Left colon (tissue), 2 donors: ENCODE measurements around the gene FBXL5. TPM values are rescaled to one million over a fixed set of nuclear protein-coding genes. Genes with fewer than 3 reads are reported as not detected.
"Not testable (repeated sequence)": the region's sequence is repeated elsewhere in the genome, so short reads cannot be mapped to it uniquely, and the experiment has no call there.

Source experiments
- ATAC-seq: fragments of 200-7000 bp; cut with Tn5 transposase; one replicate; pipeline ENCODE4 v1.9.1; 2020; ENCODE audit warnings: mild to moderate bottlenecking, moderate library complexity
- DNase-seq, 2 donors: peaks; one replicate each; pipeline ENCODE4 v3.0.0-alpha.2; 2020
- intact Hi-C, 2 donors: fragments of 100-400 bp; cut with DNase I in 1 of 2; cut with micrococcal nuclease in 1 of 2; formaldehyde crosslinking; loops; one replicate each; pipeline versions ENCODE4 v1.11.2 to v1.14.0; 2022; cut with DNase I, micrococcal nuclease
- total RNA-seq, 2 donors: library from RNA; stranded (reverse); fragmentation: NEBNext Ultra II Directional; extraction: Animal tissue kit (Norgen Biotek cat#: 25700); gene quantifications; one replicate each; pipeline ENCODE4 v1.2.1, GENCODE V29; 2021
- donor health status: DM: no; HTN: no; CAD: no.
- donor health status: DM: yes; HTN: yes; CAD: no.

The FBXL5 gene
- total RNA-seq, 2 donors from 2014 or later, result 48.2 to 59.2 TPM

DNA sequence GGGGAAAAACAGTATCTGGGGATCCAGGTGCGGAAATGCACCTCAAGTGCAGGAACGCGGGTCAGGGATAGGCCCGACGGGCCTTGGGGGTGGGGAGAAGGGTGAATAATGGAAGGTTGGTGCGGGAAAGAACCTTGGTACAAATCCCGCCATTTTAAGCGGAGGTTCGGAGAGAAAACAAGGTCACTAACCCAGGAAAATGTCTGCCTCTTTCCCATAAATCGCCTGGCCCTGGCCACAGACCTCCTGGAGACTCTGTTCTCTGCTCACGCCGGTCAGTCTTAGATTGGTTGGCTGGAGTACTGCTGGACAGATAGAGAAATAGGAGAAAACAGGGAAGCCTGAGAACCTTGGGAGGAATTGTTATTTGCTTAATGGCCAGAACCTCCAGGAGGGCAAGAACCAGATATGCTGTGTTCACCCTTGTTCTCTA, 897 bp upstream of the FBXL5 start:
- intact Hi-C loops, result no loop called here
- DNase-seq (no peak), ATAC-seq (no peak)

DNA sequence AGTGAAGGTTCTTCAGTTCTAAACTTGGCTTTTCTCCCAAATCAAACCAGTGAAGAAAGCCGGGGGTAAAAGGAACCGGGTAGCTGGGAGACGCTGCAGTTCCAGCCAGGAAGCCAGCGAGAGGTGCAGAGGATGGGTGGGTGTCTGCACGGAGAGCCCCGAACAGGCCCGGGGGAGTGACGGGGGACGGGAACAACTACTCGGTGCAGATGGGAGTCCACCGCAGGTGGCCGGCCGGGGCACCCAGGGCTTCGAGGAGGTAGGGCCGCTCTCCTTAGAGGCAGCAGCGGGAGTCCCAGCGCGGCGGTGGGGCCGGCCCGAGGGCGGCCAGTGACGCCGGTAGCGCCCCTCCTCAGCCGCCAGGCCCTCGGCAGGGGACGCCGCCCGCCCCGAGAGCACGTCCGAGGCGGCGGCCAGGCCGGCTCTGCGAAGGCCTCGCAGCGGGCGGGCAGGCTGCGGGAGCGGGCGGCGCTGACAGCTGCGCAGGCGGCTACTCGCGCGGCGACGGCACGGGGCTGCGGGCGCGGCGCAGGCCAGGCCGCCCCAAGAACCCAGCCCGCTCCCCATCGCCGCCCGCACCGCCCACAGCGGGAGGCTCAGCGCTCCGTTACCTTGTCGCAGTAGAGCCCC, 449 bp downstream of the FBXL5 start:
- ATAC-seq (peak; percentile 67), DNase-seq (peak; percentile 60 to 62)
- intact Hi-C loops, result no loop called here

DNA sequence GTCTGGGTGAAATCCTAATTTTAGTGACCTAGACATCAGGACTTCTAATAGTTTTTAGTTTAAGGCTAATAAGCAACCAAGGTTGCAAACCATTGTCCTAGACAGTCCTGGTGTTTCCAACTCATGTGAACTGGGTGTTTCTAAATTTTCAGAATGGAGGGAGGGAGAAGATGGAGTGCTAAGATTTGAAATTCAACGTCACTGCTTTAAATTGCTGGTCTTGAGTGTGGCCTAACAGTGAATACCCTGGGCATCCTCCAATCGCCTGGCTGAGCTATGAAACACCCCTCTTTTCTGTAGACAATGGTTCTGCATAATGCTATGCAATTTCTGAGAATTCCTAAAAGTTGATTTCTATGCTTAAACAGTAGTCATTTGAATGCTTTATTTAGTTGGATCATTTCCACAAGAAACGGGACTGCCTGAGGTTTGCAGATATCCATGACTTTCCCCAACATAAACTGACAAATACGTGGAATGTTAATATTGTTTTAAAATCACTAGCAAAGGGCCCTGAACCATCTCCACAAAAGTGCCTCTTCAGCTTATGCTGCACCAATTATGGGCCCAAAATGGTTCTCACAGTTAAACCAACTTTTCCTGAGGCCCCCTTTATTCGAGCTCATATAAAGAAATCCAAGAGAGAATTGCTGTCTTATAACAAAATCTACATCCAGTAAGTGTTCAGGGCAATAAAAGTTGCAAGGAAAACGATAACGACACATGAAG, 1.1 kb downstream of the FBXL5 start:
- intact Hi-C loops, result no loop called here
- DNase-seq, result no peak

DNA sequence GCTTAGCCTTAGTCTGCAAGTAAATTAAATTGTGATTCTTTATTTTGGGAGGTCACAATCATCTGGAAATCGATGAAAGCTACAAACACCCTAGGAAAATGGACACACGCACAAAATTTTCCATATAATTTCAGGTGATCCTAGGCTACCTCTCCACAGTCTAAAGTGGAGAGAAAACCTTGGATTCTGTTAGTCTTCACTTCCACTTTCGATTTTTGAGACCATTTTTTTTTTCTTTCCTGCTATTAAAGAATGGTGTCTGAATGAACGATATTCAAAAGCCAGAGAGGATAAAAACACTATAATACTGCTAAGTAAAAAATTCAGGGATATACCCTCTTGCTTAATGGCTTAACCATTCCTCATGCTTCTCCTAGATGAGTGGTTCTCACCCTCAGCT, 1.7 kb downstream of the FBXL5 start:
- no peak for DNase-seq
- intact Hi-C loops, result no loop called here
- ATAC-seq, result no peak

More for the DNA sequence above, 1.1 kb downstream of the FBXL5 start:
- ATAC-seq, result no peak

- intact Hi-C loops, result no loop called here
- no peak for ATAC-seq
- DNase-seq, result no peak
Measured at GRCh38 chr4:15652841-15653240, 2.3 kb downstream of the FBXL5 start.

DNA sequence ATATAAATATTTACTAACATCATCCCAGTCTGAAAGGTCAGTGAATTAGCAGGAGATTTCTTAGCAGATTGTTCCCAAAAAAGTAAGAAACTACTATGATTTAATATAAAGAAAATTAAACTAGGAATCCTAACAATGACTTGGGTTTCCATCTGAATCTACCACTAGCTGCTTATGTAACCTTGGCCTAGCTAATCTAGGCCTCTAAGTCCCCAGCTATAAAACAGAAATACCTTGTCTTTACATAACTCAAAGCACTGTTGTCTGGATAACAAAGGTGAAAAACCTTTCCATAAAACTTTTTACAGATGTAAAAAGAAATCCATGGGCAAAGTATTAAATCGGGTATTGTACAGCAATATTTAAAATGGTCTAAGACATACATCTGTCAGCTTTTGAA, 3.0 kb downstream of the FBXL5 start:
- ATAC-seq (no peak), DNase-seq (no peak)
- intact Hi-C loops, result no loop called here

GRCh38 chr4:15651676-15652075, 3.5 kb downstream of the FBXL5 start:
- intact Hi-C loops, result no loop called here
- no peak for DNase-seq

DNA sequence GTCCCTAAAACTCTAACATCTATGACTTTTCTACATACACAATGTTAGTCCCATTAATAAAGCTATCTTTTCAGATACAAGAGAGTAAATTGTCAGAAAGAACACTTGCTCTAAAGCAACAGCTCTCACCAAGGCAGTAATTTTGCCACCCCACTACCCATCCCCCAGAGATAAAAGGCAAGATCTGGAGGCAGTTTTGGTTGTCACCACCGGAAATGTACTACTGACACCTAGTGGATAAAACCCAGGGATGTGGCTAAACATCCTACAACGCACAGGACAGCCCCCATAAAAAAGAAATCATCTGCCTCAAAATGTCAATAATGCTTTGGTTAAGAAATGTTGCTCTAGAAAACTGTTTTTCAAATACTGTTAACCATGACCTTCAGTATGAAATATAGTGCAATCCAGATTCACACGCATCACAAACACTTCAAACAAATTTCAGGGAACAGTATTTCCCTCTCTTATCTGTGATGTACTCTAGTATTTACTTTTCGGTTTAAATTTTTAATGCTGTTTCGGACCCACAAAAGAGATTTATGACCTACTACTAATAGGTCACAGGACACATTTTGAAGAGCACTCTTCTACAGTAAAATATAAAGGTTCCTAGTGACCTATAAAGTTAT, 5.1 kb downstream of the FBXL5 start:
- intact Hi-C loops, result loop anchor here in 1 of 2 donors (5.0 kb wide), 1 partner anchor 173 kb away; no protein-coding TSS in a partner anchor
- DNase-seq (peak in 1 of 2 donors; percentile 35), ATAC-seq (peak; percentile 51)

More at GRCh38 chr4:15651676-15652075, 3.5 kb downstream of the FBXL5 start:
- ATAC-seq, result no peak

GRCh38 chr4:15648600-15648999, 6.6 kb downstream of the FBXL5 start:
- no peak for ATAC-seq
- intact Hi-C loops, result loop anchor here in 1 of 2 donors (5.0 kb wide), 1 partner anchor 171 kb away; no protein-coding TSS in a partner anchor
- DNase-seq, result no peak

DNA sequence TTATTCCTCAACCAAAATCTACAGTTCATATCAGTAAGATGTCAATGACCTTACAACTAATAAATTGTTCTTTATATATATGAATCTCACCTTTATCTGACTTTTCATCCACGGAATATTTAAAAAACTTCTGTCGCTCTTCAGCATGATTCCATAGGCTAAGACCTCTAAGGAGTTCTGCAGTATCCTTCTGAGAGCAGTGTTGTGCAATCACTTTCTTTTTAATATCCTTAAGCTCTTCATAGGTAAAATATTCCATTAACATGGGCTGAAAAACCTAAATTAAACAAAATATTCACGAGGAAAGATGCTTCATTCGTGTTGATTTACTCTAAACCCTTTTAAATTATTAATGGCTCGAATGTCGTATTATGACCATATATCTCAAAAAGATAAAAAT, 16.7 kb downstream of the FBXL5 start:
- intact Hi-C loops, result no loop called here
- no peak for DNase-seq
- ATAC-seq, result no peak

DNA sequence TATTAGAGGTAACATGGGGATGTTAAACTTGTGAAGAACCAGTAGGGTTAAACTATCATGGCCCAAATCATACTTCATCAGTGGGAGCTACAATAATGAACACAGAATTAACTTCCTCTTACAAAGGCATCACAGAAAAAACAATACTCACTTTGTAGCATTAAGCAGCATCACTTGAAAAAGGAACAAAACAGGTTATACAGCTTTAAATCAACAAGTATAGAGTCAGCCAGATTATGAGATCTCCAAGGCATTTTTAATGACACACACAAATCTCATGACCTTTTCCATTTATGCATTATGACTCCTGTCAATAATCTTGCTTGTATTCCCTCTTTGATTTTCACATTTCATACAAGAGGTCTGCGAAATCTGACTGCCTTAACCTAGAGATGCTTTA, 18.3 kb downstream of the FBXL5 start:
- DNase-seq, result no peak
- intact Hi-C loops, result no loop called here
- no peak for ATAC-seq

DNA sequence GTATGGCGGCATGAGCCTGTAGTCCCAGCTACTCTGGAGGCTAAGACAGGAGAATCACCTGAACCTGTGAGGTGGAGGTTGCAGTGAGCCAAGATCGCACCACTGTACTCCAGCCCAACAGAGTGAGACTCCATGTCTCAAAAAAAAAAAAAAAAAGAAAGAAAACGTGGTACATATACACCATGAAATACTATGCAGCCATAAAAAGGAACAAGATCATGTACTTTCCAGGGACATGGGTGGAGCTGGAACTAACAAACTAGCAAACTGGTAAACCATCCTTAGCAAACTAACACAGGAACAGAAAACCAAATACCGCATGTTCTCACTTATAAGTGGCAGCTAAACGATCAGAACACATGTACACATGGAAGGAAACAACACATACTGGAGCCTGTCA, 37.8 kb downstream of the FBXL5 start:
- DNase-seq, intact Hi-C loops, ATAC-seq: not testable (repeated sequence)

GRCh38 chr4:15614891-15615290, 40.3 kb downstream of the FBXL5 start:
- DNase-seq, intact Hi-C loops, ATAC-seq: not testable (repeated sequence)

GRCh38 chr4:15612136-15612535, 43.0 kb downstream of the FBXL5 start:
- ATAC-seq (no peak), DNase-seq (no peak)
- intact Hi-C loops, result no loop called here

DNA sequence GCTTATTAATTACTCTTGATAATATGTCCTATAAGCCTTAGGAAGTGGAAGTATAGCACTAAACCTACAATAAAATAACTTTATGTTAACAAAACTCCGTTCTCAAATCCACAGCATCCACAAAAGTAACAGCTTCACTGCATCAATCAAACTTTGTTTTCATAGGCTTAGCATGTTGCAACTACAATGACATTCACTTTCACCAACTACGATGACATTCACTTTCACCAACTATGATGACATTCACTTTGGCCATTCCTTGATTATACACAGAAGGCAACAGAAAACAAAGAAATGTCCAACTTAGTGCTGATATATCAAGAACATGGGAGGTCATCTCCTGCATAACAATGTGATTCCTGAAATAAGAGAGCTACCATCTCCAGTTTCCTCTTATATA, 44.3 kb downstream of the FBXL5 start:
- no peak for DNase-seq
- ATAC-seq, result no peak
- intact Hi-C loops, result no loop called here

DNA sequence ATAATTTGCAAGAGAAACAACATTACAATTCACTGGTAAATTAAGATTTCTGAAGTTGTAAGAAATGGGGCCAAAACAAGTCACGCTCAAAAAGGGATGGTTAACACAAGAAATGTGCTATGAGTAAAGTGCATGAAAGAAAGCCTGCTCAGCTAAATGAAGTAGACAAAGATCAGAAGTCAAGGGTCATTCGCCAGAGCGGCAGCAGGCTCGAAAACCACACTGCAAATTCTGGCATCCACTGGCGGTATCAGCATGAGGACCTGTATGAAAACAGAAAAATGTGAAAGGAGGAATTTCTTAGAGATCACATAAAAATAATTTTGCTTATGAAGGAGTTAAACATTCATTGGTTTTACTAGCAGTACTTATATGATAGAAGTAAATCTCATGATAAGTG, 49.6 kb downstream of the FBXL5 start:
- intact Hi-C loops, result no loop called here
- DNase-seq (no peak), ATAC-seq (no peak)

GRCh38 chr4:15601862-15602261, 53.3 kb downstream of the FBXL5 start:
- intact Hi-C loops, result no loop called here
- DNase-seq, result no peak
- peak; percentile 71 for ATAC-seq

- intact Hi-C loops, result no loop called here
- ATAC-seq, result no peak
Measured at GRCh38 chr4:15600176-15600575, 55.0 kb downstream of the FBXL5 start.

DNA sequence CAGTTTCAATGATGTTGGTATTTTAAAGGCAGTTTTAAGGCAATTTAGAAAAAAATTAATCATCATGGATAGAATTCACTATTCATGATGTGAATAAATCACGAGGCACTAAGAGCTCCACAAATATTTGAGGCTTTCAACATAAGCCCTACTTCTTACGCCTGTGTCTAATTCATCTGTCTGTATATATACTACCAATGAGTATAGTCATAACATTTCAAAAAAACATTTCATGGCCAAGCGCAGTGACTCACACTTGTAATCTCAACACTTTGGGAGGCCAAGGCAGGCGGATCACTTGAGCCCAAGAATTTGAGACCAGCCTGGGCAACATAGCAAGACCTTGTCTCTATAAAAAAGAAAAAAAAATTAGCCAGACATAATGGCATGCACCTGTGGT, 56.5 kb downstream of the FBXL5 start:
- no peak for DNase-seq
- intact Hi-C loops, result no loop called here
- no peak for ATAC-seq

More at GRCh38 chr4:15600176-15600575, 55.0 kb downstream of the FBXL5 start:
- DNase-seq, result no peak

DNA sequence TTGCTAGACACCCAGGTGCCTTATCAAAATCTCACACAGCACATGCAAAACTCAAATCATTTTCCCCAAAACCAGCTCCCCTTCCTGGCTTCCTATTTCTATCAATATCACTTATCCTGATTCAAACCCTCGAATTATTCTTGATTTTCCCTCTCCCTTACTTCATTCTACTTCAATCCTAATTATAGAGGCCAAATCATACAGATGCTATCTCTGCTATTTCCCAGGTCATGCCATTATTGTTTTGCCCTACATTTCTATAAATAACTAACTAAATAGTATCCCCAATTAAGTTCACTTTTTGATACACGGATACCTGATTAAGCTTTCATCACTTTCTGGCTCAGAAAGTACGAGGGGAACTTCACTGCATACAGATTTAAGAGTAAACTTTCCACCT, 62.4 kb downstream of the FBXL5 start:
- DNase-seq, result no peak
- intact Hi-C loops, result no loop called here
- no peak for ATAC-seq
